Breast epithelium (tissue), 4 donors: ENCODE results near the gene LRCH4. TPM values are rescaled to one million over a fixed set of nuclear protein-coding genes. Genes with fewer than 3 reads are reported as not detected.

Experiments
- DNase-seq, 2 donors: peaks; one replicate each; pipeline ENCODE4 v3.0.0-alpha.2; 2019; ENCODE audit warnings: low spot score in 2 of 2
- H3K27ac ChIP-seq, 2 donors: fragments of 200-600 bp; sonication (generic) in 1 of 2; one replicate each; pipeline ENCODE4 v1.5.1; 2016 to 2019; ENCODE audit warnings: mild to moderate bottlenecking in 1 of 2
- H3K27me3 ChIP-seq, 2 donors: fragments of 200-600 bp; sonication (generic) in 1 of 2; one replicate each; pipeline versions ENCODE4 v1.5.1 to v1.6.0; 2017 to 2019; ENCODE audit warnings: control low read depth in 1 of 2, mild to moderate bottlenecking in 1 of 2
- H3K36me3 ChIP-seq: fragments of 200-600 bp; one replicate; pipeline ENCODE4 v1.5.1; 2019
- H3K4me1 ChIP-seq, 2 donors: fragments of 200-600 bp; sonication (generic); one replicate each; pipeline ENCODE4 v1.5.1; 2016 to 2019; ENCODE audit warnings: control low read depth in 1 of 2
- H3K4me3 ChIP-seq, 3 donors: fragments of 200-600 bp; sonication (generic); 1 replicate in 2 of 3; 2 replicates in 1 of 3; pipeline ENCODE4 v1.5.1; 2016 to 2019; ENCODE audit warnings: mild to moderate bottlenecking in 3 of 3, moderate library complexity in 2 of 3
- H3K9me3 ChIP-seq, 2 donors: fragments of 200-600 bp; sonication (generic) in 1 of 2; one replicate each; pipeline ENCODE4 v1.5.1; 2016 to 2019; ENCODE audit warnings: control low read depth in 1 of 2
- CTCF ChIP-seq, 3 donors: fragments of 450-650 bp; IDR thresholded peaks; one replicate each; pipeline ENCODE4 v1.5.1; 2016 to 2017; ENCODE audit warnings: antibody characterized with exemption in 3 of 3, mild to moderate bottlenecking in 3 of 3, moderate library complexity in 3 of 3
- POLR2A ChIP-seq: fragments of 450-650 bp; IDR thresholded peaks from one replicate; pipeline ENCODE4 v1.6.1; 2016; ENCODE audit warnings: antibody characterized with exemption, mild to moderate bottlenecking, moderate library complexity
- POLR2AphosphoS5 ChIP-seq, 3 donors: sonication (generic); formaldehyde crosslinking; IDR thresholded peaks; one replicate each; pipeline ENCODE4 v1.6.1; 2017; ENCODE audit warnings: antibody characterized with exemption in 3 of 3
- intact Hi-C: fragments of 100-400 bp; cut with DNase I; formaldehyde crosslinking; loops from one replicate; pipeline ENCODE4 v1.15.1; 2023; ENCODE audit warnings: low total_unique reads
- total RNA-seq, 3 donors: library from RNA; depleted of rRNA; stranded (reverse); fragments of >200 nt; gene quantifications; one replicate each; pipeline ENCODE4 v1.1.0, GENCODE V29; 2016

Gene LRCH4
- total RNA-seq, 3 donors from 2014 or later = 49.6 to 89.1 (median 88.1) TPM

- Histone ChIP-seq H3K9me3 (no peaks in the 10 kb centered on the region), H3K27ac (peak overlapping the region in 1 of 2 donors; percentile 30), H3K36me3 (no peaks in the 10 kb centered on the region), H3K4me3 (no peak overlapping the region), H3K27me3 (no peaks in the 10 kb centered on the region), H3K4me1 (no peaks in the 10 kb centered on the region)
- intact Hi-C loops = loop anchor here (10.0 kb wide), 1 partner anchor 74 kb away; the partner anchor contains the start of gene GNB2
- TF ChIP-seq POLR2AphosphoS5 (IDR thresholded peaks at IDR 0.05) (no peak), CTCF (IDR thresholded peaks at IDR 0.05) (no peak), POLR2A (no peak)
- DNase-seq = no peak
These were observed 14.8 kb upstream of the LRCH4 start for GRCh38 chr7:100600730-100601038.

- DNase-seq = no peak
- H3K4me1 ChIP-seq = no peaks in the 10 kb centered on the region
- no peak overlapping the region for H3K4me3 ChIP-seq
- H3K9me3 ChIP-seq = no peaks in the 10 kb centered on the region
- no peaks in the 10 kb centered on the region for H3K36me3 ChIP-seq
- TF ChIP-seq POLR2A (no peak), CTCF (IDR thresholded peaks at IDR 0.05) (no peak)
- H3K27me3 ChIP-seq = no peaks in the 10 kb centered on the region
- intact Hi-C loops = loop anchor here (10.0 kb wide), 1 partner anchor 75 kb away; the partner anchor contains the start of gene GNB2
- H3K27ac ChIP-seq = peak overlapping the region in 1 of 2 donors; percentile 30
These were observed 14.2 kb upstream of the LRCH4 start for GRCh38 chr7:100599911-100600729.

- TF ChIP-seq CTCF (IDR thresholded peaks at IDR 0.05) (no peak), POLR2A (no peak), POLR2AphosphoS5 (IDR thresholded peaks at IDR 0.05) (no peak)
- no peak for DNase-seq
- no peaks in the 10 kb centered on the region for H3K4me1 ChIP-seq
- H3K27me3 ChIP-seq = no peaks in the 10 kb centered on the region
- no peaks in the 10 kb centered on the region for H3K9me3 ChIP-seq
- intact Hi-C loops = no loop called here
- no peaks in the 10 kb centered on the region for H3K36me3 ChIP-seq
- H3K4me3 ChIP-seq = no peak overlapping the region
- no peak overlapping the region for H3K27ac ChIP-seq
These were observed 12.5 kb upstream of the LRCH4 start for GRCh38 chr7:100598425-100598824.

- no peak for TF ChIP-seq POLR2AphosphoS5 (IDR thresholded peaks at IDR 0.05)
- Histone ChIP-seq H3K4me1 (no peaks in the 10 kb centered on the region), H3K27me3 (no peaks in the 10 kb centered on the region), H3K27ac (no peak overlapping the region), H3K4me3 (no peak overlapping the region), H3K9me3 (no peaks in the 10 kb centered on the region), H3K36me3 (no peaks in the 10 kb centered on the region)
- intact Hi-C loops = no loop called here
- DNase-seq = no peak
These were observed 9.3 kb upstream of the LRCH4 start for GRCh38 chr7:100595188-100595587.

GRCh38 chr7:100591596-100591995 is 5.7 kb upstream of the LRCH4 start:
- Histone ChIP-seq H3K27me3 (no peaks in the 10 kb centered on the region), H3K36me3 (no peaks in the 10 kb centered on the region), H3K4me1 (no peaks in the 10 kb centered on the region), H3K27ac (no peak overlapping the region), H3K9me3 (no peaks in the 10 kb centered on the region), H3K4me3 (no peak overlapping the region)
- no peak for DNase-seq
- intact Hi-C loops = no loop called here
- TF ChIP-seq CTCF (IDR thresholded peaks at IDR 0.05) = no peak
- no peak for TF ChIP-seq POLR2AphosphoS5 (IDR thresholded peaks at IDR 0.05)
- TF ChIP-seq POLR2A = no peak
